Left ventricle myocardium inferior (tissue), 1 donor: Measurements from ENCODE around the gene GPR162. TPM values are rescaled to one million over a fixed set of nuclear protein-coding genes. Genes with fewer than 3 reads are reported as not detected.
A peak's percentile ranks its signal among the peaks of the same experiment; 100 is the strongest.

Experiments used
- DNase-seq: peaks from one replicate; pipeline ENCODE4 v3.0.0-alpha.2; 2020
- H3K27ac ChIP-seq: fragments of 200-600 bp; replicated peaks from 2 replicates; pipeline ENCODE4 v1.8.0; 2021
- H3K27me3 ChIP-seq: fragments of 200-600 bp; 2 replicates; pipeline ENCODE4 v1.8.0; 2021; ENCODE audit warnings: low read depth
- H3K36me3 ChIP-seq: fragments of 200-600 bp; 2 replicates; pipeline ENCODE4 v1.8.0; 2021
- H3K4me1 ChIP-seq: fragments of 200-600 bp; 2 replicates; pipeline ENCODE4 v1.8.0; 2021
- H3K4me3 ChIP-seq: fragments of 200-600 bp; 2 replicates; pipeline ENCODE4 v1.8.0; 2021; ENCODE audit warnings: mild to moderate bottlenecking, moderate library complexity
- H3K9me3 ChIP-seq: fragments of 200-600 bp; replicated peaks from 2 replicates; pipeline ENCODE4 v1.8.0; 2021
- CTCF ChIP-seq: fragments of 200-600 bp; IDR thresholded peaks from 2 replicates; pipeline ENCODE4 v1.8.0; 2021; ENCODE audit warnings: antibody characterized with exemption, mild to moderate bottlenecking, borderline replicate concordance
- intact Hi-C: fragments of 100-400 bp; cut with micrococcal nuclease; formaldehyde crosslinking; loops from one replicate; pipeline ENCODE4 v1.11.0; 2022
- total RNA-seq: library from RNA; stranded (reverse); fragmentation: NEBNext Ultra II Directional; extraction: Animal tissue kit (Norgen Biotek cat#: 25700); gene quantifications from one replicate; pipeline ENCODE4 v1.2.1, GENCODE V29; 2021
- donor health status: DM: no; HTN: yes; CAD: no; lungs with severe emphysema.

GPR162 gene
- total RNA-seq, 1 donor from 2014 or later = 6.5 TPM

GRCh38 chr12:6779708-6780432 lies 41.8 kb upstream of the GPR162 start:
- Histone ChIP-seq H3K4me3 (no peak overlapping the region), H3K36me3 (no peaks in the 10 kb centered on the region), H3K27ac (peak overlapping the region; percentile 83), H3K9me3 (no peaks in the 10 kb centered on the region), H3K4me1 (peaks cover 18% of the 10 kb centered on the region), H3K27me3 (peaks cover 7% of the 10 kb centered on the region)
- TF ChIP-seq CTCF = no peak
- intact Hi-C loops = no loop called here
- DNase-seq = no peak

- intact Hi-C loops = no loop called here
- Histone ChIP-seq H3K27ac (no peak overlapping the region), H3K36me3 (no peaks in the 10 kb centered on the region), H3K27me3 (no peaks in the 10 kb centered on the region), H3K4me1 (peaks cover 18% of the 10 kb centered on the region), H3K4me3 (no peak overlapping the region), H3K9me3 (no peaks in the 10 kb centered on the region)
- TF ChIP-seq CTCF = no peak
- DNase-seq = no peak
Observed at GRCh38 chr12:6780573-6780972, 41.0 kb upstream of the GPR162 start.

- no peak overlapping the region for H3K27ac ChIP-seq
- no peak overlapping the region for H3K4me3 ChIP-seq
- H3K9me3 ChIP-seq = no peaks in the 10 kb centered on the region
- H3K36me3 ChIP-seq = no peaks in the 10 kb centered on the region
- no peak for TF ChIP-seq CTCF
- peaks cover 27% of the 10 kb centered on the region for H3K4me1 ChIP-seq
- DNase-seq = no peak
- intact Hi-C loops = no loop called here
- H3K27me3 ChIP-seq = no peaks in the 10 kb centered on the region
Observed at GRCh38 chr12:6782119-6782518, 39.5 kb upstream of the GPR162 start.

GRCh38 chr12:6782850-6783566 lies 38.6 kb upstream of the GPR162 start:
- H3K4me3 ChIP-seq = no peak overlapping the region
- no peak for TF ChIP-seq CTCF
- H3K27ac ChIP-seq = no peak overlapping the region
- no peaks in the 10 kb centered on the region for H3K36me3 ChIP-seq
- H3K9me3 ChIP-seq = no peaks in the 10 kb centered on the region
- DNase-seq = no peak
- peaks cover 25% of the 10 kb centered on the region for H3K4me1 ChIP-seq
- intact Hi-C loops = no loop called here
- no peaks in the 10 kb centered on the region for H3K27me3 ChIP-seq

GRCh38 chr12:6783828-6784227 lies 37.8 kb upstream of the GPR162 start:
- Histone ChIP-seq H3K27me3 (no peaks in the 10 kb centered on the region), H3K4me1 (peaks cover 18% of the 10 kb centered on the region), H3K4me3 (no peak overlapping the region), H3K27ac (no peak overlapping the region), H3K36me3 (no peaks in the 10 kb centered on the region), H3K9me3 (no peaks in the 10 kb centered on the region)
- TF ChIP-seq CTCF = no peak
- intact Hi-C loops = no loop called here
- no peak for DNase-seq
